Measurements from ENCODE around the gene MORN3.
"Not testable (repeated sequence)": the region's sequence is repeated elsewhere in the genome, so short reads cannot be mapped to it uniquely, and the experiment has no call there.

The MORN3 gene

GRCh38 chr12:121689430-121689829 lies 20.0 kb upstream of the MORN3 start:
- no peak for DNase-seq

GRCh38 chr12:121688966-121689365 lies 19.5 kb upstream of the MORN3 start:
- no peak for DNase-seq

GRCh38 chr12:121679661-121680197 lies 10.3 kb upstream of the MORN3 start:
- DNase-seq = not testable (repeated sequence)

GRCh38 chr12:121678716-121679300 lies 9.4 kb upstream of the MORN3 start:
- DNase-seq = no peak

- no peak for DNase-seq
Observed at GRCh38 chr12:121678305-121678704, 8.9 kb upstream of the MORN3 start.

- no peak for DNase-seq
Observed at GRCh38 chr12:121676190-121676589, 6.7 kb upstream of the MORN3 start.

GRCh38 chr12:121673013-121673511 lies 3.6 kb upstream of the MORN3 start:
- no peak for DNase-seq

- peak; percentile 47 for DNase-seq
Observed at GRCh38 chr12:121668750-121669520, 519 bp downstream of the MORN3 start.

GRCh38 chr12:121666829-121667228 lies 2.6 kb downstream of the MORN3 start:
- DNase-seq = not testable (repeated sequence)

- DNase-seq = no peak
Observed at GRCh38 chr12:121663610-121663929, 5.9 kb downstream of the MORN3 start.

GRCh38 chr12:121661353-121662105 lies 7.9 kb downstream of the MORN3 start:
- not testable (repeated sequence) for DNase-seq

- DNase-seq = no peak
Observed at GRCh38 chr12:121657305-121658008, 12.0 kb downstream of the MORN3 start.

- DNase-seq = no peak
Observed at GRCh38 chr12:121656122-121656521, 13.3 kb downstream of the MORN3 start.

- DNase-seq = no peak
Observed at GRCh38 chr12:121653999-121654398, 15.5 kb downstream of the MORN3 start.

GRCh38 chr12:121652767-121653497 lies 16.5 kb downstream of the MORN3 start:
- no peak for DNase-seq

GRCh38 chr12:121651320-121651719 lies 18.1 kb downstream of the MORN3 start:
- no peak for DNase-seq

GRCh38 chr12:121649819-121650353 lies 19.6 kb downstream of the MORN3 start:
- DNase-seq = no peak

- no peak for DNase-seq
Observed at GRCh38 chr12:121649322-121649721, 20.1 kb downstream of the MORN3 start.

- no peak for DNase-seq
Observed at GRCh38 chr12:121648458-121649028, 20.9 kb downstream of the MORN3 start.

- DNase-seq = no peak
Observed at GRCh38 chr12:121641343-121641630, 28.2 kb downstream of the MORN3 start.

GRCh38 chr12:121638298-121639202 lies 30.9 kb downstream of the MORN3 start:
- DNase-seq = no peak
